OCI-LY3 (cell line): ENCODE results near the gene BRI3BP.
"Not testable (repeated sequence)": the region's sequence is repeated elsewhere in the genome, so short reads cannot be mapped to it uniquely, and the experiment has no call there.

Experiments
- H2AFZ ChIP-seq: fragments of 200-600, 300-600 bp; shearing (Covaris generic); 2 replicates; pipeline ENCODE4 v1.6.0; 2014; ENCODE audit warnings: antibody characterized with exemption, low read depth, low read length
- H3K27ac ChIP-seq: fragments of 200-600, 300-600 bp; sonication (generic); 2 replicates; pipeline ENCODE4 v1.5.1; 2014; ENCODE audit warnings: mild to moderate bottlenecking, low read length, moderate library complexity, mixed read lengths
- H3K27me3 ChIP-seq: fragments of 200-600, 300-600 bp; sonication (generic); 2 replicates; pipeline ENCODE4 v1.6.1; 2014; ENCODE audit warnings: low read depth, low read length, mixed read lengths
- H3K36me3 ChIP-seq: fragments of 200-600, 300-600 bp; sonication (generic); replicated peaks from 2 replicates; pipeline ENCODE3; 2014; ENCODE audit warnings: low read depth, low read length, mixed read lengths
- H3K4me1 ChIP-seq: fragments of 300-600, 200-600 bp; sonication (generic); 2 replicates; pipeline ENCODE4 v1.6.1; 2014; ENCODE audit warnings: low read length, mixed read lengths
- H3K4me2 ChIP-seq: fragments of 200-600, 300-600 bp; sonication (generic); 2 replicates; pipeline ENCODE4 v1.6.1; 2014; ENCODE audit warnings: low read length, mixed read lengths
- H3K4me3 ChIP-seq: fragments of 300-600, 200-600 bp; sonication (generic); 2 replicates; pipeline ENCODE4 v1.5.1; 2014; ENCODE audit warnings: antibody characterized with exemption, mild to moderate bottlenecking, low read length, moderate library complexity
- H3K79me2 ChIP-seq: fragments of 300-600, 200-600 bp; shearing (Covaris generic); 2 replicates; pipeline ENCODE4 v1.6.1; 2014; ENCODE audit warnings: mild to moderate bottlenecking, low read length, mixed read lengths
- H3K9ac ChIP-seq: fragments of 300-600, 200-600 bp; shearing (Covaris generic); 2 replicates; pipeline ENCODE4 v1.6.0; 2014; ENCODE audit warnings: mild to moderate bottlenecking, low read length, moderate library complexity
- H3K9me3 ChIP-seq: fragments of 200-600, 300-600 bp; shearing (Covaris generic); 2 replicates; pipeline ENCODE4 v1.6.1; 2014; ENCODE audit warnings: low read length, mixed read lengths; ENCODE audit not compliant: insufficient read depth
- H4K20me1 ChIP-seq: fragments of 200-600, 300-600 bp; sonication (generic); 2 replicates; pipeline ENCODE4 v1.6.1; 2016; ENCODE audit warnings: low read length, mixed read lengths; ENCODE audit not compliant: insufficient read depth
- EZH2phosphoT487 ChIP-seq: fragments of 200-600 bp; shearing (Covaris generic); IDR thresholded peaks from 2 replicates; pipeline ENCODE4 v1.6.1; 2018; ENCODE audit warnings: antibody characterized with exemption, mixed run types, low read depth
- TF ChIP-seq, protein P1 (sequence below): fragments of 200-600, 300-600 bp; sonication (generic); IDR thresholded peaks from 2 replicates; pipeline ENCODE4 v1.5.1; 2014; ENCODE audit warnings: antibody characterized with exemption, low read length, low read depth

BRI3BP gene

DNA sequence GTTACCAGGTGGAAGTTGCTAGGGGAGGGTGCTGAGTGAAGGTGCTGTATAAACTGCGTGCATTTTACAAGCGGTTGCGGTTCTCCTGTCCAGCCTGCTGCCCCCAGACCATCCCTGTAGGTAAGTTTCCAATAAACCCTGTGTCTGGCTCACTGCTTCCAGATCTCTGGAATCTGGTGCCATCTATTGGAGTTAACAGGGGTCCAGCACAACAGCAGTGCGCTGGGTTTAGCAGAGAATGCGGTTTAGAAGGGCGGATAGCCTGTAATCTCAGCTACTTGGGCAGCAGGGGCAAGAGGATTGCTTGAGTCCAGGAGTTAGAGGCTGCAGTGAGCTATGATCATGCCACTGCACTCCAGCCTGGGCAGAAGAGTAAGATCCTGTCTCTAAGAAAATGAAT, 76.7 kb downstream of the BRI3BP start:
- Histone ChIP-seq H3K4me2 (no peak overlapping the region), H3K4me1 (peaks cover 5% of the 10 kb centered on the region), H3K27me3 (no peaks in the 10 kb centered on the region), H4K20me1 (0 out of 2 replicates have a peak, but pooled peaks cover 3% of the 10 kb centered on the region), H3K9me3 (no peaks in the 10 kb centered on the region), H3K9ac (no peak overlapping the region), H3K4me3 (no peak overlapping the region), H2AFZ (no peak overlapping the region), H3K79me2 (peaks cover 3% of the 10 kb centered on the region; the same call in 1 of the 2 replicates), H3K27ac (no peak overlapping the region), H3K36me3 (peaks cover 7% of the 10 kb centered on the region)
- no peak for TF ChIP-seq EZH2phosphoT487
- TF ChIP-seq, protein P1, sequence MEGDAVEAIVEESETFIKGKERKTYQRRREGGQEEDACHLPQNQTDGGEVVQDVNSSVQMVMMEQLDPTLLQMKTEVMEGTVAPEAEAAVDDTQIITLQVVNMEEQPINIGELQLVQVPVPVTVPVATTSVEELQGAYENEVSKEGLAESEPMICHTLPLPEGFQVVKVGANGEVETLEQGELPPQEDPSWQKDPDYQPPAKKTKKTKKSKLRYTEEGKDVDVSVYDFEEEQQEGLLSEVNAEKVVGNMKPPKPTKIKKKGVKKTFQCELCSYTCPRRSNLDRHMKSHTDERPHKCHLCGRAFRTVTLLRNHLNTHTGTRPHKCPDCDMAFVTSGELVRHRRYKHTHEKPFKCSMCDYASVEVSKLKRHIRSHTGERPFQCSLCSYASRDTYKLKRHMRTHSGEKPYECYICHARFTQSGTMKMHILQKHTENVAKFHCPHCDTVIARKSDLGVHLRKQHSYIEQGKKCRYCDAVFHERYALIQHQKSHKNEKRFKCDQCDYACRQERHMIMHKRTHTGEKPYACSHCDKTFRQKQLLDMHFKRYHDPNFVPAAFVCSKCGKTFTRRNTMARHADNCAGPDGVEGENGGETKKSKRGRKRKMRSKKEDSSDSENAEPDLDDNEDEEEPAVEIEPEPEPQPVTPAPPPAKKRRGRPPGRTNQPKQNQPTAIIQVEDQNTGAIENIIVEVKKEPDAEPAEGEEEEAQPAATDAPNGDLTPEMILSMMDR, result no peak

DNA sequence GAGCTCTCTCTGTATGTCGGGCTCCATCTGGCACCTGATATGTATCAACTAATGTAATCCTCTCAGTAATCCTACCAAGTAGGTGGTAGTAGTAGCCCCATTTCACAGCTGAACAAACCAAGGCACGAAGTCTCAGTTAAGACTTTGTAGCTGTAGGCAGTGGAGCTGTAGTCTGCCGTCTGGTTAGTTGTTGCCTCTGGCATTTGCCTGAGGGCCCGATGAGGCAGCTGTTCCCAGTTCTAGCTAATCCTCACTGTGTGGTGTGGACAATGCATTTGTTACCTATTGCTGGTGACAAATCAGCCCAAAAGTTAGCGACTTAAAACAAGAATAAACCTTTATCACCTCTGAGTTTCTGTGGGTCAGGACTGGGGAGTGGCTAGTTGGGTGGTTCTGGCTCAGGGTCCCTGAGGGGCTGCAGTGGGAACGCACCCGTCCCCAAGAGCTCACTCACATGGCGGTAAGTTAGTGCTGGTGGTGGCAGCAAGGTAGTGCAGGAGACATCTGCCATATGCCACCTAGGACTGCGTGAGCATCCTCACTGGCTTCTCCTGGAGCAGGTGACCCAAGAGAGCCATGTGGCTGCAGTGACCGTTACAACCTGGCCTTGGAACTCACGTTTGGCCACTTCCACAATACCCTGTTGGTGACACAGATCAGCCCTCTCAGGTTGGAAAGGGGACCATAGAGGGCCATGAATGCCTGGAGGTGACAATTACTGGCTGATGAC, 77.4 kb downstream of the BRI3BP start:
- Histone ChIP-seq H3K79me2 (peaks cover 3% of the 10 kb centered on the region; the same call in 1 of the 2 replicates), H4K20me1 (0 out of 2 replicates have a peak, but pooled peaks cover 3% of the 10 kb centered on the region), H3K36me3 (peaks cover 7% of the 10 kb centered on the region), H3K4me2 (no peak overlapping the region), H3K4me3 (no peak overlapping the region), H2AFZ (no peak overlapping the region), H3K9me3 (no peaks in the 10 kb centered on the region), H3K27ac (no peak overlapping the region), H3K9ac (no peak overlapping the region), H3K27me3 (no peaks in the 10 kb centered on the region), H3K4me1 (peaks cover 5% of the 10 kb centered on the region)
- no peak for TF ChIP-seq EZH2phosphoT487
- TF ChIP-seq, protein P1, result no peak

DNA sequence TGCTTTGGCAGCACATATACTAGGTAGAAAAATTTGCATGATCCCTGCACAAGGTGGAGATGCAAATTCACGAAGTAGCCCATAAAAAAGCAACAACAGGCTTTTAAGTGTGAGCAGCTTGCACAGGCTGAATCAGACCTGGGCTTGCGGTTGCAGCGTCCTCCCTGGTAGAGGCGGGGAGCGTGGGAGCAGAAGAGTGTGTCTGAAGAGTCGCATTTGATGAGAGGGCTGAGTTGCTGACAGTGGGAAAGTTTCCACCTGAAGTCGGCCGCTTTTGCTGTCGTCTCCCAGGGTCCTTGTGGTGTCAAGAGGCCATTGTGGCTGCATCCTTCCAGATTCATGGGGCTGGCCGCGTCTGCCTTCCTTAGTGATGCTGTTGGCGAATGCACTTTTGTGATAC, 78.0 kb downstream of the BRI3BP start:
- no peaks in the 10 kb centered on the region for H3K27me3 ChIP-seq
- no peaks in the 10 kb centered on the region for H3K9me3 ChIP-seq
- no peaks in the 10 kb centered on the region for H3K4me1 ChIP-seq
- no peak overlapping the region for H3K4me2 ChIP-seq
- H3K79me2 ChIP-seq, result no peaks in the 10 kb centered on the region
- H4K20me1 ChIP-seq, result 0 out of 2 replicates have a peak, but pooled peaks cover 3% of the 10 kb centered on the region
- H3K4me3 ChIP-seq, result no peak overlapping the region
- no peak overlapping the region for H3K27ac ChIP-seq
- peaks cover 12% of the 10 kb centered on the region for H3K36me3 ChIP-seq
- no peak overlapping the region for H2AFZ ChIP-seq
- no peak overlapping the region for H3K9ac ChIP-seq
- TF ChIP-seq, protein P1, result no peak
- no peak for TF ChIP-seq EZH2phosphoT487

DNA sequence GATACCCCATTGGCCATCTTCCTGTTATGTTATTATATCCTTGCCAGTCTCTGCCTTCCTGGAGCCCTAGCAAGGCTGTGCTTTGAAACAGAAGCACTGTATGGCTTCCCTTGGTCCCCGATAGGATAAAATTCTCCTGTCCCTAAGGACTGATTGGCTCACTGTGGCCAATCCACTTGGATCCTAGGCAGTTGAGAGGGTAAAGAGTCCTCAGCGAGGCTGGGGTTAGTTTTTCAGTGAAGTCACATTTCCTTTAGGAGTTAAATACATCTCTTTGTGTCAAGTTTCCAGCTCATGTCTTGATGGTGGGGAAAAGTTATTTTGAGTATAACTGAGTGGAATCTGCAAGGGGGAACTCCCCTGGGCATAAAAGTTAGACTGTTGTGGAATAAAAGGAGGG, 79.1 kb downstream of the BRI3BP start:
- Histone ChIP-seq H3K4me2 (no peak overlapping the region), H3K4me1 (no peaks in the 10 kb centered on the region)

DNA sequence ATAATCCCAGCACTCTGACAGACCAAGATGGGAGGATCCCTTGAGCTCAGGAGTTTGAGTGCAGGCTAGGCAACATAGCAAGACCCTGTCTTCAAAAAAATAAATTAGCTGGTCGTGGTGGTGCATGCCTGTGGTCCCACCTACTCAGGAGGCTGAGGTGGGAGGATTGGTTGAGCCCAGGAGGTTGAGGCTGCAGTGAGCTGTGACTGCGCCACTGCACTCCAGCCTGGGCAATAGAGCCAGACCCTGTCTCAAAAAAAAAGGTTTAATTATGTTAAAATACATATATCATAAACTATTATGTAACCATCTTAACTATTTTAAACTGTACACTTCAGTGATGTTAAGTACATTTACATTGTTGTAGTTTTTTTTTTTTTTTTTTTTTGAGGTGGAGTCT, 80.8 kb downstream of the BRI3BP start:
- peaks cover 16% of the 10 kb centered on the region for H3K36me3 ChIP-seq
- H3K79me2 ChIP-seq, H3K9me3 ChIP-seq, H3K4me1 ChIP-seq, H3K4me3 ChIP-seq, H3K27ac ChIP-seq, H2AFZ ChIP-seq, H3K9ac ChIP-seq, H3K27me3 ChIP-seq, H4K20me1 ChIP-seq, H3K4me2 ChIP-seq: not testable (repeated sequence)

More for the DNA sequence above, 79.1 kb downstream of the BRI3BP start:
- Histone ChIP-seq H3K36me3 (peaks cover 13% of the 10 kb centered on the region), H3K4me3 (no peak overlapping the region), H3K27me3 (no peaks in the 10 kb centered on the region), H3K79me2 (no peaks in the 10 kb centered on the region), H3K9ac (no peak overlapping the region), H4K20me1 (0 out of 2 replicates have a peak, but pooled peaks cover 3% of the 10 kb centered on the region), H3K9me3 (no peaks in the 10 kb centered on the region), H3K27ac (no peak overlapping the region), H2AFZ (no peak overlapping the region)
- TF ChIP-seq EZH2phosphoT487, result no peak
- TF ChIP-seq, protein P1, result no peak
